CD4-positive, alpha-beta T cell (primary cell): ENCODE results near the gene ELFN1. TPM values are rescaled to one million over a fixed set of nuclear protein-coding genes. Genes with fewer than 3 reads are reported as not detected.

Source experiments
- ATAC-seq: fragments of 200-7000 bp; cut with Tn5 transposase; one replicate; pipeline ENCODE4 v1.10.0; 2022; ENCODE audit warnings: mild to moderate bottlenecking; ENCODE audit not compliant: poor library complexity
- CTCF ChIA-PET: fragments of 350-600 bp; sonication (Branson Sonifier 250); formaldehyde crosslinking; loops from one replicate; lab custom pipeline; 2021; ENCODE audit warnings: antibody characterized with exemption, inconsistent platforms; lab: Charles Lee
- POLR2A ChIA-PET: fragments of 350-600 bp; sonication (Branson Sonifier 250); formaldehyde crosslinking; loops from one replicate; lab custom pipeline; 2021; ENCODE audit warnings: antibody characterized with exemption, inconsistent platforms; lab: Charles Lee
- DNase-seq, 14 experiments: peaks; one replicate each; pipeline ENCODE4 v3.0.0-alpha.2; 2013 to 2020; ENCODE audit warnings: mixed read lengths in 2 of 14
- H3K27ac ChIP-seq, 2 donors: one replicate each; pipeline versions ENCODE4 v1.5.1 to v1.7.0; 2013; ENCODE audit warnings: low read length in 2 of 2, low read depth in 1 of 2, mild to moderate bottlenecking in 1 of 2
- H3K27me3 ChIP-seq, 2 experiments: 1 replicate in 1 of 2; 2 replicates in 1 of 2; pipeline versions ENCODE4 v1.6.1 to v1.7.0; 2013; ENCODE audit warnings: low read length in 2 of 2, control low read depth in 1 of 2, mild to moderate bottlenecking in 1 of 2, moderate library complexity in 1 of 2; ENCODE audit not compliant: insufficient read depth in 2 of 2, control insufficient read depth in 1 of 2
- H3K36me3 ChIP-seq: one replicate; pipeline ENCODE4 v1.6.1; 2013; ENCODE audit warnings: low read length, control low read depth; ENCODE audit not compliant: insufficient read depth
- H3K4me1 ChIP-seq: one replicate; pipeline ENCODE4 v1.6.1; 2013; ENCODE audit warnings: low read length, control low read depth; ENCODE audit not compliant: insufficient read depth
- H3K4me3 ChIP-seq: one replicate; pipeline ENCODE4 v1.5.1; 2013; ENCODE audit warnings: mild to moderate bottlenecking, low read length, moderate library complexity
- H3K9me3 ChIP-seq, 2 experiments: 1 replicate in 1 of 2; 2 replicates in 1 of 2; pipeline versions ENCODE4 v1.6.1 to v1.7.0; 2013; ENCODE audit warnings: low read length in 2 of 2, mild to moderate bottlenecking in 2 of 2, control low read depth in 1 of 2, moderate library complexity in 1 of 2; ENCODE audit not compliant: control insufficient read depth in 1 of 2, insufficient read depth in 1 of 2
- H3K27ac Mint-ChIP-seq: one replicate; pipeline ENCODE4 v1.8.0; 2020; ENCODE audit warnings: mixed read lengths
- H3K27me3 Mint-ChIP-seq: one replicate; pipeline ENCODE4 v1.8.0; 2021; ENCODE audit warnings: mixed read lengths
- H3K36me3 Mint-ChIP-seq: one replicate; pipeline ENCODE4 v1.8.0; 2021; ENCODE audit warnings: low read depth, mixed read lengths
- H3K4me1 Mint-ChIP-seq: one replicate; pipeline ENCODE4 v1.8.0; 2021; ENCODE audit warnings: low read depth, mixed read lengths
- H3K4me3 Mint-ChIP-seq: one replicate; pipeline ENCODE4 v1.8.0; 2020; ENCODE audit warnings: mild to moderate bottlenecking, mixed read lengths
- H3K9me3 Mint-ChIP-seq: one replicate; pipeline ENCODE4 v1.8.0; 2020; ENCODE audit warnings: mixed read lengths
- intact Hi-C, 2 experiments: fragments of 100-400 bp; cut with DNase I in 1 of 2; cut with micrococcal nuclease in 1 of 2; formaldehyde crosslinking; loops; one replicate each; pipeline versions ENCODE4 v1.15.1 to v1.9.0; 2023 to 2025; cut with DNase I, micrococcal nuclease
- total RNA-seq, 174 experiments: library from RNA in 2 of 174; stranded (reverse) in 2 of 174; gene quantifications; one replicate each; pipeline ENCODE4 v1.2.3 and lab custom pipeline; 2021 to 2026
- TF ChIP-seq, protein P1 (sequence below): fragments of 200-600 bp; IDR thresholded peaks from one replicate; pipeline ENCODE4 v1.8.0; 2022; ENCODE audit warnings: antibody characterized with exemption, mild to moderate bottlenecking

Gene ELFN1
- total RNA-seq, 2 experiments from 2014 or later: not detected

DNA sequence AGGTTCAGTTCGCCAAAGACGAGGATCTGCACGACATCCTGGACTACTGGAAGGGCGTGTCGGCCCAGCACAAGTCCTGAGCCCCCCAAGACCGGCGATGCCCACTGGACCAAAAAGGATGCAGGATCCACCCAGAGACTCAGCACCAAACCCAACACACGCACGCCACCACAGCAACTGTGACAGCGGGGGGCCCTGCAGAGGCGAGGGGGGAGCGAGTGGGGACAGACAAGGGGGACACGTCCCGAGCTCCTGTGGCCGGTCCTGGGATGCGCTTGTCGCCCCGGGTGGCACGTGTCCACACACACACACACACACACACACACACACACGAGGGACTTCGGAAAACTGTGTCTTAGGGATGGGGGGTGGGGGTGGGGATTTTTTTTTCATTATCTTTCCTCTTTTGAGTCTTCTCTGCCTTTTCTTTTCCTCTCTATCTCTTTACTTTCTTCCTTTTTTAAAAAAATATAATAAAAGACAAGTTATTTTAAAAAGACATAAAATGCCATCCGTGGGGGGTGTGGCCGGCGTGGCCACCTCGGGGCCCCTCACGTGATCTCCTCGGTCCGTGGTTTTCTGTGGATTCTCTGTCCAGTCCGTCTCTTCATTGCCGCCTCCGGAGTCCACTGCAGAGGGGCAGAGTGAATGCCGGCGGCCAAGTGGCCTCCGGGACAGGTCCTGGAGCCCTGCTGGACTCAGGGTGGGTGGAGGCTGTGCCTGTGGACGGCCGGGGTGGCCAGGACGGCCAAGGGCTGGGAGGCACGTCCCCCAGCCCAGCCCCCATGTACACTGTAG is 77.1 kb downstream of the ELFN1 start:
- no peaks in the 10 kb centered on the region for H3K27me3 ChIP-seq
- ATAC-seq (no peak), DNase-seq (no peak)
- Mint-ChIP-seq H3K27me3 (no peaks in the 10 kb centered on the region), H3K27ac (no peak overlapping the region), H3K36me3 (no peaks in the 10 kb centered on the region), H3K4me1 (peaks cover 7% of the 10 kb centered on the region), H3K9me3 (no peaks in the 10 kb centered on the region), H3K4me3 (no peak overlapping the region)
- no peaks in the 10 kb centered on the region for H3K36me3 ChIP-seq
- POLR2A ChIA-PET: no interaction called here
- TF ChIP-seq, protein P1, sequence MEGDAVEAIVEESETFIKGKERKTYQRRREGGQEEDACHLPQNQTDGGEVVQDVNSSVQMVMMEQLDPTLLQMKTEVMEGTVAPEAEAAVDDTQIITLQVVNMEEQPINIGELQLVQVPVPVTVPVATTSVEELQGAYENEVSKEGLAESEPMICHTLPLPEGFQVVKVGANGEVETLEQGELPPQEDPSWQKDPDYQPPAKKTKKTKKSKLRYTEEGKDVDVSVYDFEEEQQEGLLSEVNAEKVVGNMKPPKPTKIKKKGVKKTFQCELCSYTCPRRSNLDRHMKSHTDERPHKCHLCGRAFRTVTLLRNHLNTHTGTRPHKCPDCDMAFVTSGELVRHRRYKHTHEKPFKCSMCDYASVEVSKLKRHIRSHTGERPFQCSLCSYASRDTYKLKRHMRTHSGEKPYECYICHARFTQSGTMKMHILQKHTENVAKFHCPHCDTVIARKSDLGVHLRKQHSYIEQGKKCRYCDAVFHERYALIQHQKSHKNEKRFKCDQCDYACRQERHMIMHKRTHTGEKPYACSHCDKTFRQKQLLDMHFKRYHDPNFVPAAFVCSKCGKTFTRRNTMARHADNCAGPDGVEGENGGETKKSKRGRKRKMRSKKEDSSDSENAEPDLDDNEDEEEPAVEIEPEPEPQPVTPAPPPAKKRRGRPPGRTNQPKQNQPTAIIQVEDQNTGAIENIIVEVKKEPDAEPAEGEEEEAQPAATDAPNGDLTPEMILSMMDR: no peak
- peaks cover 0 to 18% of the 10 kb centered on the region in 2 experiments for H3K9me3 ChIP-seq
- peaks cover 11% of the 10 kb centered on the region for H3K4me1 ChIP-seq
- no peak overlapping the region for H3K4me3 ChIP-seq
- intact Hi-C loops: no loop called here
- CTCF ChIA-PET: no interaction called here
- H3K27ac ChIP-seq: no peak overlapping the region

- H3K4me3 ChIP-seq: no peak overlapping the region
- no peaks in the 10 kb centered on the region for H3K9me3 Mint-ChIP-seq
- no peaks in the 10 kb centered on the region for H3K36me3 ChIP-seq
- H3K4me1 ChIP-seq: peaks cover under 1% of the 10 kb centered on the region
- peaks cover 0 to 19% of the 10 kb centered on the region in 2 experiments for H3K9me3 ChIP-seq
- no peak overlapping the region for H3K4me3 Mint-ChIP-seq
- ChIA-PET POLR2A (no interaction called here), CTCF (no interaction called here)
- ATAC-seq (no peak), DNase-seq (no peak)
- H3K27ac Mint-ChIP-seq: no peak overlapping the region
- no peak overlapping the region for H3K27ac ChIP-seq
- H3K36me3 Mint-ChIP-seq: no peaks in the 10 kb centered on the region
- TF ChIP-seq, protein P1: no peak
- peaks cover 6% of the 10 kb centered on the region for H3K4me1 Mint-ChIP-seq
- intact Hi-C loops: no loop called here
- H3K27me3 ChIP-seq: no peaks in the 10 kb centered on the region
- no peaks in the 10 kb centered on the region for H3K27me3 Mint-ChIP-seq
These were observed 78.2 kb downstream of the ELFN1 start for GRCh38 chr7:1748076-1748838.

GRCh38 chr7:1748839-1749173 is 78.7 kb downstream of the ELFN1 start:
- TF ChIP-seq, protein P1: no peak
- H3K27ac Mint-ChIP-seq: no peak overlapping the region
- H3K27ac ChIP-seq: no peak overlapping the region
- no peaks in the 10 kb centered on the region for H3K27me3 ChIP-seq
- DNase-seq (peak in 1 of 14 experiments; percentile 7), ATAC-seq (no peak)
- H3K9me3 Mint-ChIP-seq: no peaks in the 10 kb centered on the region
- CTCF ChIA-PET: no interaction called here
- peaks cover 10% of the 10 kb centered on the region for H3K4me1 Mint-ChIP-seq
- peaks cover 3% of the 10 kb centered on the region for H3K4me1 ChIP-seq
- H3K36me3 ChIP-seq: no peaks in the 10 kb centered on the region
- peaks cover 0 to 19% of the 10 kb centered on the region in 2 experiments for H3K9me3 ChIP-seq
- H3K4me3 Mint-ChIP-seq: no peak overlapping the region
- no peaks in the 10 kb centered on the region for H3K36me3 Mint-ChIP-seq
- POLR2A ChIA-PET: no interaction called here
- intact Hi-C loops: no loop called here
- no peaks in the 10 kb centered on the region for H3K27me3 Mint-ChIP-seq
- H3K4me3 ChIP-seq: no peak overlapping the region
